Measurements from ENCODE around the gene UBASH3B. TPM values are rescaled to one million over a fixed set of nuclear protein-coding genes. Genes with fewer than 3 reads are reported as not detected.

UBASH3B gene
- total RNA-seq, 4 donors from 2014 or later = 2.7 to 16.4 (median 9.7) TPM

DNA sequence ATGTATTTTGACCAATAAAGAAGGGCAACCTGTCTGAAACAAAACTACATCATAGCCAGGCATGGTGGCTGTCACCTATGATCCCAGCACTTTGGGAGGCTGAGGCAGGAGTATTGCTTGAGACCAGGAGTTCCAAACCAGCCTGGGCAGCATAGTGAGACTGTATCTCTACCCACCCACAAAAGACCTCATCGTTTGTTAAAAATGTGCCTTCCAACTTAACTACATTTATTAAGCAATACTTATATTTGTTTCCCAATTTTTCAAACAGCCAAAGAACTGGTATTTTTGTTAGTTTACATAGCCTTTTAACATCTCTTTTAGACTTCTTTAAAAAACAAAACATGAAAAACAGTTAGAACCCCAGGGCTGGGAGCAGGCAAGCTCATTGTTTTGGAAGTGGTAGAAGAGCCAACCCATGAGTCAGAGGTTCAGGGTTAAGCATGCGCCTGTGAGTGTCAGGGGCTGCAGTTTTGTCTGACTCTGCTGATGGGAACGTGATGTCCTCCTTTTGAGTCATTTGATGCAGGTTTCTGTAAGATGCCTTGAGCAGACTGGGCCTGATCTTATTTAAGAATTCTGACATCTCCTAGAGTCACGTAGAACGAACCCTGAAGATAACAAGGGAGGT is 128.9 kb downstream of the UBASH3B start:
- intact Hi-C loops (cut with DNase I) = loop anchor here (5.0 kb wide), 1 partner anchor 152 kb away; no protein-coding TSS in a partner anchor
- DNase-seq = no peak
- peaks cover 0 to 35% (median 5%) of the 10 kb centered on the region in 3 donors for H3K4me1 ChIP-seq
- H3K36me3 ChIP-seq = peaks cover 0 to 15% (median 0%) of the 10 kb centered on the region in 3 donors
- H3K27ac ChIP-seq = peak overlapping the region; percentile 42 to 80 (median 60)
- 28 to 40% methylated on average over 5 of the region's 5 CpGs for WGBS, 2 donors
- no peaks in the 10 kb centered on the region for H3K9me3 ChIP-seq
- TF ChIP-seq POLR2A (IDR thresholded peaks at IDR 0.05) = no peak
- no peak overlapping the region for H3K4me3 ChIP-seq
- H3K27me3 ChIP-seq = no peaks in the 10 kb centered on the region

DNA sequence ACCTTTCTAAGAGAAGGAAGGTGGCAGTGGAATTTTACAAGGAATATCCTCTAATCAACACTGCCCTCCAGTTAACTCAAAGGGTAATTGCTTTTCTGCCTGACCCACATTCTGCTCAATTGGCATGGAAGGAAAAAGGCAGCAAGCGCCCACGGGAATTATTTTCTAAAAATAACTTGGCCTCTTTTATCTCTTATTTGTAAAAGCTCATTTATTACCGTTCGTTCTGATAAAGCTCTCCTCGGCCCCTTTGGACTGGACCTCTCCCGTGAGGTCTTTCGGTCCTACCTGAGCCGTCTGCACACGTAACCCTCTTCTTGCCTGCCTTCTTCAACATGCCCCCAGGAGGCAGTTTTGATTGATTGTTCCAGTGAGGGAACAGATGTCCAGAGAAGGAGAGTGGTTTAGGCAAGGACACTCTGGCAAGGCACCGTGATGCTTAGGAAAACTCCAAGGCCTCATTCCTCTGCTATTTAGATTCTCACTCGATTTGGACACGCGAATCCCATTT is 129.6 kb downstream of the UBASH3B start:
- Histone ChIP-seq H3K27me3 (no peaks in the 10 kb centered on the region), H3K9me3 (no peaks in the 10 kb centered on the region), H3K4me3 (no peak overlapping the region), H3K36me3 (peaks cover 0 to 18% (median 0%) of the 10 kb centered on the region in 3 donors), H3K27ac (peak overlapping the region; percentile 42 to 80 (median 60)), H3K4me1 (peaks cover 0 to 35% (median 5%) of the 10 kb centered on the region in 3 donors)
- TF ChIP-seq, protein P1, sequence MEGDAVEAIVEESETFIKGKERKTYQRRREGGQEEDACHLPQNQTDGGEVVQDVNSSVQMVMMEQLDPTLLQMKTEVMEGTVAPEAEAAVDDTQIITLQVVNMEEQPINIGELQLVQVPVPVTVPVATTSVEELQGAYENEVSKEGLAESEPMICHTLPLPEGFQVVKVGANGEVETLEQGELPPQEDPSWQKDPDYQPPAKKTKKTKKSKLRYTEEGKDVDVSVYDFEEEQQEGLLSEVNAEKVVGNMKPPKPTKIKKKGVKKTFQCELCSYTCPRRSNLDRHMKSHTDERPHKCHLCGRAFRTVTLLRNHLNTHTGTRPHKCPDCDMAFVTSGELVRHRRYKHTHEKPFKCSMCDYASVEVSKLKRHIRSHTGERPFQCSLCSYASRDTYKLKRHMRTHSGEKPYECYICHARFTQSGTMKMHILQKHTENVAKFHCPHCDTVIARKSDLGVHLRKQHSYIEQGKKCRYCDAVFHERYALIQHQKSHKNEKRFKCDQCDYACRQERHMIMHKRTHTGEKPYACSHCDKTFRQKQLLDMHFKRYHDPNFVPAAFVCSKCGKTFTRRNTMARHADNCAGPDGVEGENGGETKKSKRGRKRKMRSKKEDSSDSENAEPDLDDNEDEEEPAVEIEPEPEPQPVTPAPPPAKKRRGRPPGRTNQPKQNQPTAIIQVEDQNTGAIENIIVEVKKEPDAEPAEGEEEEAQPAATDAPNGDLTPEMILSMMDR (IDR thresholded peaks at IDR 0.05) = no peak
- TF ChIP-seq POLR2A (IDR thresholded peaks at IDR 0.05) = no peak
- intact Hi-C loops (cut with DNase I) = no loop called here
- no peak for DNase-seq
- WGBS, 2 donors = 74 to 77% methylated on average over 13 of the region's 13 CpGs

DNA sequence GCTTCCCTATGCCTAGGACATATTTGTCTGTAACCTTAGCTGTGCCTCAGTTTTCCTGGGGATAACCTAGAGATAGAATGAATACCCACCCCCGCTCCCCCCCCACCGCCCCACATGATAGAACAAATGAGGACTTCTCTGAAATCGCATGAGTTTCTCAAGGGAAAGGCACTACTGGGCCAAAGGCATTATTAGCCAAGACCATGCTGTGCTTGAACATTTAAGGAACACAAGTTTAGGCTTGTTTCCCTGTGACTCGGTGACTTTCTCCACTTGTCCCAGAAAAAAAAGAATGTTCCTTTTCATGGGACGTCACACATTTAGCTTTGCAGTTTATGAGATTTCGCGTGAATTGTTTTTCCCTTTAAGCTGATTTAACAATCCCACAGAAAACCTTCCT is 131.4 kb downstream of the UBASH3B start:
- no peak for DNase-seq
- no peak overlapping the region for H3K4me3 ChIP-seq
- no peak overlapping the region for H3K27ac ChIP-seq
- H3K27me3 ChIP-seq = no peaks in the 10 kb centered on the region
- H3K9me3 ChIP-seq = no peaks in the 10 kb centered on the region
- WGBS, 2 donors = 56 to 69% methylated on average over 6 to 7 of the region's 7 CpGs
- H3K4me1 ChIP-seq = peaks cover 0 to 30% (median 7%) of the 10 kb centered on the region in 3 donors
- TF ChIP-seq, protein P1 (IDR thresholded peaks at IDR 0.05) = no peak
- TF ChIP-seq POLR2A (IDR thresholded peaks at IDR 0.05) = no peak
- intact Hi-C loops (cut with DNase I) = no loop called here
- H3K36me3 ChIP-seq = peaks cover 0 to 18% (median 0%) of the 10 kb centered on the region in 3 donors

DNA sequence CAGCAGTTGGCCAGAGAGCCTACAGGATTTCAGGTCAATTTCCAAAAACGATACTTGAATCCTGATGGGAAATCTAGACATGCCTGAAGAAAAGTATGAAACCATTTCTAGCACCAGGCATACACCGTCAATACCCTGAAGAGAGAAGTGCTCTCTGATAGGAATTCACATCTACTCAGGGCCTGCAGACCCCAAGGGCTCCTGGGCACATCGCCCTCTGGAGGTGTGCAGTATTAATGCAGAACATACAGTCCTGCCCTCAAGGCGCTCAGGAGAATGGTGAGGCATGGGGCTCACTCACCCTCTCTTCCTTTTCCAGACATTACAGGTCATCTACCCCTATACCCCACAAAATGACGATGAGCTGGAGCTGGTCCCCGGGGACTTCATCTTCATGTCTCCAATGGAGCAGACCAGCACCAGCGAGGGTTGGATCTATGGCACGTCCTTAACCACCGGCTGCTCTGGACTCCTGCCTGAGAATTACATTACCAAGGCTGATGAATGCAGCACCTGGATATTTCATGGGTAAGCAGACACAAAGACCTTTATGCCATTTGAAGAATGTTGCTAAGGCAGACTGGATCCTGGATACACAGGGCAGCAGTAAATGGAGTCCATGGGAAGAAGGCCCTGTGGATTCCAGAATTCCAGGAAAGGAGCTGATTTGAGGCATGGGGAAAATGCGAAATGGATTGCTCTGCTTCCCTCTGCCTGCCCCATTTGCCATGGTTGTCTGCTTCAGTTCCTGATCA is 133.4 kb downstream of the UBASH3B start:
- no peak for DNase-seq
- intact Hi-C loops (cut with DNase I) = no loop called here
- Histone ChIP-seq H3K36me3 (peaks cover 0 to 11% (median 0%) of the 10 kb centered on the region in 3 donors), H3K4me3 (no peak overlapping the region), H3K4me1 (peaks cover 0 to 37% (median 10%) of the 10 kb centered on the region in 3 donors), H3K9me3 (no peaks in the 10 kb centered on the region), H3K27ac (no peak overlapping the region), H3K27me3 (no peaks in the 10 kb centered on the region)
- WGBS, 2 donors = 92 to 93% methylated on average over 8 to 10 of the region's 10 CpGs
- TF ChIP-seq, protein P1 (IDR thresholded peaks at IDR 0.05) = no peak
- TF ChIP-seq POLR2A (IDR thresholded peaks at IDR 0.05) = no peak

DNA sequence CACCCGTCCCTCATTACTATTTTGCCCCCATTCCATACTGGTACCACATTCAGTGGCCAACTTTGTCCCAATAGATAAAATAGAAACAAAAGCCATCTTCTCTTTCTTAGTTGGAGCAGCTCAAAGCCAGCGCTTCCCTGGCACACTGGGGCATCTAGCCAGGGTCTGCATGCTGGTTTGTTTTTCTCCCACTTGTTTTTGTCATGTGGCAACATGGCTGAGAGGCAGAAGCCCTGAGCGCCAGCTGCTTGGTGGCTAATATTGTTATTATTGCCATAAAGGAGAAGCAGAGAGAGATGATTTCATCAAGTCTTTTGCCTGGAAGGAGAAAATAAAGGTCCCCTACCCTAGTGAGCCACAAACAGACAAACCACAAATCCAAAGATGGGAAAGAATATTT is 134.4 kb downstream of the UBASH3B start:
- no peak overlapping the region for H3K4me3 ChIP-seq
- no peak for DNase-seq
- H3K36me3 ChIP-seq = peaks cover 0 to 11% (median 0%) of the 10 kb centered on the region in 3 donors
- WGBS, 2 donors = 88 to 95% methylated on average over 2 to 3 of the region's 3 CpGs
- no peak for TF ChIP-seq POLR2A (IDR thresholded peaks at IDR 0.05)
- TF ChIP-seq, protein P1 (IDR thresholded peaks at IDR 0.05) = no peak
- no peaks in the 10 kb centered on the region for H3K9me3 ChIP-seq
- peaks cover 0 to 28% (median 10%) of the 10 kb centered on the region in 3 donors for H3K4me1 ChIP-seq
- intact Hi-C loops (cut with DNase I) = no loop called here
- H3K27me3 ChIP-seq = no peaks in the 10 kb centered on the region
- H3K27ac ChIP-seq = no peak overlapping the region
